ENCODE data around the gene CAPN10.
"Not testable (repeated sequence)": the region's sequence is repeated elsewhere in the genome, so short reads cannot be mapped to it uniquely, and the experiment has no call there.

The CAPN10 gene

DNA sequence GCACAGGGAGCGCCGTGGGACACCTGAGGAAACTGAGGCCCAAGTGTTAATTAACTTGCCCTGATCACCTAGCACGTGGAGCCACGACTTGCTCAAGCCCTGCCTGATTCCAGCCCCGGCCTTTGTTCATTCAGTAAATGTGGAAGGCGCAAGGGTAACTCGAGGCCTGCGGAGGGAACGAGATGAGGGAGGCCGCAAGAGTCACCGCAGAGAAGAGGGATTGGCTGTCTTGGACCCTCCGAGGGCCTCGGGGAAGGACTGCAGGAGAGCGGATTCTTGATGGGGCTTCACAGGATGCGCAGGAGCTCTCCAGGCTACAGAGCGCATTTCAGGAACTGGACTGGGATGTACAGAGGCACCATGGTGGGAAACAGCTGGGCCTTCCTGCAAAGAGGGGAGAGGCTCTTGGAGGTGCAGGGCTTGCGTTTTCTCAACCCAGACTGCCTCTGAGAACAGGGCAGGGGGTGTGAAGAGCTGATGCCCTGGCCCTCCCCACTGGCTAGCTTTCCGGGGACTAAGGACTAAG, 28.2 kb upstream of the CAPN10 start:
- DNase-seq (ENCODE audit: extremely low spot score), result no peak
- ChIA-PET POLR2A (no interaction called here), CTCF (no interaction called here)
- no peak for TF ChIP-seq L3MBTL2 (conservative IDR thresholded peaks at IDR 0.05)
- no peak for TF ChIP-seq BHLHE40 (IDR thresholded peaks at IDR 0.05; ENCODE audit: borderline replicate concordance)
- no peak for TF ChIP-seq FOXA1 (IDR thresholded peaks at IDR 0.05)
- TF ChIP-seq ZNF384 (IDR thresholded peaks at IDR 0.05), result no peak
- TF ChIP-seq, protein P1, sequence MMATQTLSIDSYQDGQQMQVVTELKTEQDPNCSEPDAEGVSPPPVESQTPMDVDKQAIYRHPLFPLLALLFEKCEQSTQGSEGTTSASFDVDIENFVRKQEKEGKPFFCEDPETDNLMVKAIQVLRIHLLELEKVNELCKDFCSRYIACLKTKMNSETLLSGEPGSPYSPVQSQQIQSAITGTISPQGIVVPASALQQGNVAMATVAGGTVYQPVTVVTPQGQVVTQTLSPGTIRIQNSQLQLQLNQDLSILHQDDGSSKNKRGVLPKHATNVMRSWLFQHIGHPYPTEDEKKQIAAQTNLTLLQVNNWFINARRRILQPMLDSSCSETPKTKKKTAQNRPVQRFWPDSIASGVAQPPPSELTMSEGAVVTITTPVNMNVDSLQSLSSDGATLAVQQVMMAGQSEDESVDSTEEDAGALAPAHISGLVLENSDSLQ (IDR thresholded peaks at IDR 0.05), result no peak
- no peak for TF ChIP-seq TARDBP (IDR thresholded peaks at IDR 0.05)
- no peak for TF ChIP-seq ELF4 (IDR thresholded peaks at IDR 0.05)
- TF ChIP-seq LEF1 (IDR thresholded peaks at IDR 0.05; ENCODE audit: borderline replicate concordance), result no peak
- no peak for TF ChIP-seq ARNT (IDR thresholded peaks at IDR 0.05)

DNA sequence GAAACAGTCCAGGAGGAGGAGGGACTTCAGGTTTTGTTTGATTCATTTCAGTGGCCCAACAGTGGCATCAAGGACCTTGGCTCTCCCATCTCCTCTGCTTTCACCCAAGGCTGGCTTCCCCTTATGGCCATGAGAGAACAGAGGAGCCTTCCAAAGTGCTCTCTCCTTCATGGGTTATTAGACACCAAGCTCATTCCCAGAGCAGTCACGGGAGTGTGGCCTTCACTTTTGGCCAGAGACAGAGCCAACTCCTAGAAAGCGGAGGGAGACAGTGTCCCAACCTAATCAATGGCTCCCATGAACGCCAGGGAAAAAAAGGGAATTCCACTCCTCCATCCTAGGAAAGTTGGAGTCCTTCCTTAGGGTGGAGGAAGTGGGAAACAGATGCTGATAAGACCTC, 27.2 kb upstream of the CAPN10 start:
- POLR2A ChIA-PET, result no interaction called here
- no peak for TF ChIP-seq LEF1 (IDR thresholded peaks at IDR 0.05; ENCODE audit: borderline replicate concordance)
- TF ChIP-seq ELF4 (IDR thresholded peaks at IDR 0.05), result no peak
- TF ChIP-seq CTBP1 (IDR thresholded peaks at IDR 0.05; ENCODE audit: borderline replicate concordance), result no peak
- no peak for TF ChIP-seq HDGF (IDR thresholded peaks at IDR 0.05; ENCODE audit: borderline replicate concordance)
- TF ChIP-seq, protein P1 (IDR thresholded peaks at IDR 0.05), result no peak
- no peak for TF ChIP-seq FOXA1 (IDR thresholded peaks at IDR 0.05)
- TF ChIP-seq TARDBP (IDR thresholded peaks at IDR 0.05), result no peak
- TF ChIP-seq SUZ12 (IDR thresholded peaks at IDR 0.05), result no peak
- no peak for TF ChIP-seq SP1 (IDR thresholded peaks at IDR 0.05)
- TF ChIP-seq NFRKB (IDR thresholded peaks at IDR 0.05), result no peak
- no peak for DNase-seq (ENCODE audit: extremely low spot score)
- CTCF ChIA-PET, result no interaction called here

DNA sequence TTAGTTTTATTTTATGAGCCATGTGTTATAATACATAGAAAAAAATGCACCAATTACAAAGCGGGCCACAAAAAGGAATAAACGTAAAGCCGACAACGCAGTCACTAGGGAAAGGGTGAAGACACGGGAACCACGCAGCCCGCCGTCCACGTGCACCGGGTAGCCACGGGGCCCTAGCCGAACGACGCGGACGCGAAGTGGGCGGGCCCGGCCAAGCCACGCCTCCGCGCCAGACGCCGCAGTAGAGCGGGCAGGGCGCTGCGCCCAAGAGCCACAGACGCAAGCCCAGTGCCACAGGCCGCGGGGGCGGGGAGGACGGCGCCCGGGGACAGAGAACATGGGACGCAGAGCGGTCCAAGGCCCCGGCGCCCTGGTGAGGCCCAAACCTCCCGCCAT, 26.5 kb upstream of the CAPN10 start, which contains the start of gene DUSP28:
DUSP28 (plus strand) TSS at position 274 of the 396 bp plus-strand sequence. CDS start 328 bp downstream, outside the sequence.
- peak; percentile 98 for TF ChIP-seq L3MBTL2 (conservative IDR thresholded peaks at IDR 0.05)
- TF ChIP-seq SUZ12 (IDR thresholded peaks at IDR 0.05), result no peak
- ChIA-PET POLR2A (interaction anchor here (0.8 to 1.4 kb wide), 5 partner anchors 9 to 43 kb away, joined by 4 to 18 read pairs (median 4); partner anchors contain the start of gene CAPN10), CTCF (no interaction called here)
- peak; percentile 88 for DNase-seq (ENCODE audit: extremely low spot score)

DNA sequence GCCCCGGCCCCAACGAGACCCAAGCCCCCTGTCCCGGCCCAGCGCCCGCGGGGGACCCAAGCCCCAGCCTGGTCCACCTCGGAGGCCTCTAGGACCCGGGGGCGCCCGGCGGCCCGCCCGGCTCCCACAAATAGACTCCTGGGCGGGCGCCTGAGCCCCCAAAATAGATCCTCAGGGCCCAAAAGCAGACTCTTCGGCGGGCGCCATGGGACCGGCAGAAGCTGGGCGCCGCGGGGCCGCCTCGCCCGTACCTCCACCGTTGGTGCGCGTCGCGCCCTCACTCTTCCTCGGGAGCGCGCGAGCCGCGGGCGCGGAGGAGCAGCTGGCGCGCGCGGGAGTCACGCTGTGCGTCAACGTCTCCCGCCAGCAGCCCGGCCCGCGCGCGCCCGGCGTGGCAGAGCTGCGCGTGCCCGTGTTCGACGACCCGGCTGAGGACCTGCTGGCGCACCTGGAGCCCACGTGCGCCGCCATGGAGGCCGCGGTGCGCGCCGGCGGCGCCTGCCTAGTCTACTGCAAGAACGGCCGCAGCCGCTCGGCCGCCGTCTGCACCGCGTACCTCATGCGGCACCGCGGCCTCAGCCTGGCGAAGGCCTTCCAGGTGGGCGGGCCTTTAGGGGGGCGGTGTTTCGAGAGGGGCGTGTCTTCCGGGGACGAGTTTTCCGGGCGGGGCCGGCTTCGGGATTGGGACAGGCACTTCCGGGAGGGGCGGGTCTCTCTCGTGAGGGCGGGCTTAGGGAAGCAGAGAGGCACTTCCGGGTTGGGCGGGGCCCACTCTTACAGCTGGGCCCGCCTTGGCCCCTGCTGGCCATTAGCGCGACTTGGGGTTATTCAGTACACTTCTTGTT, 25.8 kb upstream of the CAPN10 start:
- DNase-seq (ENCODE audit: extremely low spot score), result peak; percentile 94
- POLR2A ChIA-PET, result interaction anchor here (0.7 to 1.4 kb wide), 9 partner anchors 8 to 47 kb away, joined by 3 to 18 read pairs (median 4); partner anchors contain the start of gene CAPN10
- CTCF ChIA-PET, result no interaction called here
- TF ChIP-seq CTBP1 (IDR thresholded peaks at IDR 0.05; ENCODE audit: borderline replicate concordance) (no peak), ARNT (IDR thresholded peaks at IDR 0.05) (peak; percentile 66; the same call in 1 of the 2 replicates), FOXA1 (IDR thresholded peaks at IDR 0.05) (no peak), L3MBTL2 (conservative IDR thresholded peaks at IDR 0.05) (peak; percentile 84), FOXM1 (IDR thresholded peaks at IDR 0.05; ENCODE audit: borderline replicate concordance) (no peak), TARDBP (IDR thresholded peaks at IDR 0.05) (no peak), BHLHE40 (IDR thresholded peaks at IDR 0.05; ENCODE audit: borderline replicate concordance) (no peak), LEF1 (IDR thresholded peaks at IDR 0.05; ENCODE audit: borderline replicate concordance) (no peak; the same call in 1 of the 2 replicates), SUZ12 (IDR thresholded peaks at IDR 0.05) (no peak), SP1 (IDR thresholded peaks at IDR 0.05) (0 out of 2 replicates have a peak, but pooled peaks have one; percentile 28), ELF4 (IDR thresholded peaks at IDR 0.05) (peak; percentile 97), NFRKB (IDR thresholded peaks at IDR 0.05) (no peak), HDGF (IDR thresholded peaks at IDR 0.05; ENCODE audit: borderline replicate concordance) (peak; percentile 62; the same call in 1 of the 2 replicates), ZNF384 (IDR thresholded peaks at IDR 0.05) (no peak), FOXK2 (IDR thresholded peaks at IDR 0.05) (no peak)
- TF ChIP-seq, protein P1 (IDR thresholded peaks at IDR 0.05), result no peak

DNA sequence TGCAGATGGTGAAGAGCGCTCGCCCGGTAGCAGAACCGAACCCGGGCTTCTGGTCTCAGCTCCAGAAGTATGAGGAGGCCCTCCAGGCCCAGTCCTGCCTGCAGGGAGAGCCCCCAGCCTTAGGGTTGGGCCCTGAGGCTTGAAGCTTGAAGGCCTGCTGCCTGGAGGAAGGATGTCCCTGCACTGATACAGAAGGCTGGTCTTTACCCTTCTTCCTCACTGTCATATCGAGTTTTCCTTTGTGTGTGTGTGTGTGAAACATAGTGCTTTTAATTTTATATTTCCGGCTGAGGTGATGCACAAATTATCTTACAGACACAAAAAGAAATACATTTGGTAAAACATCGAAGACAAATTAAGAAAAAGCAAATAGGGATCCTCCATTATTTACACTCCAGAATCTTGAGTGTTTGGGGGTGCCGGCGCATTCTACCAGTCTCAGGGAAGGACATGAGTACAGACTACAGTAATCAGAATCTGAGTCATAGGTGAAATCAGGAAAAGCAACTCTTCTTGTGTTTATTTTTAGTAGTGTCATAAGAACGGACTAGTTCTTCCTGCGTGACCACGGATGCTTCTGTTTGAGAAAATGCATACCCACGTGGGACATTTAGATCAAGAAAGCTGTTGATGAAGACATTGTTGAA, 25.1 kb upstream of the CAPN10 start:
- no peak for DNase-seq (ENCODE audit: extremely low spot score)
- ChIA-PET CTCF (interaction anchor here (1.1 kb wide), 1 partner anchor 82 kb away, joined by 3 read pairs; no protein-coding TSS in a partner anchor), POLR2A (interaction anchor here (0.7 to 1.4 kb wide), 6 partner anchors 8 to 47 kb away, joined by 3 to 18 read pairs (median 4); partner anchors contain the start of gene CAPN10)
- no peak for TF ChIP-seq SUZ12 (IDR thresholded peaks at IDR 0.05)
- TF ChIP-seq ZNF384 (IDR thresholded peaks at IDR 0.05), result no peak
- no peak for TF ChIP-seq TARDBP (IDR thresholded peaks at IDR 0.05)
- TF ChIP-seq CTBP1 (IDR thresholded peaks at IDR 0.05; ENCODE audit: borderline replicate concordance), result no peak
- TF ChIP-seq BHLHE40 (IDR thresholded peaks at IDR 0.05; ENCODE audit: borderline replicate concordance), result no peak
- TF ChIP-seq ARNT (IDR thresholded peaks at IDR 0.05), result no peak
- TF ChIP-seq FOXM1 (IDR thresholded peaks at IDR 0.05; ENCODE audit: borderline replicate concordance), result no peak
- no peak for TF ChIP-seq ELF4 (IDR thresholded peaks at IDR 0.05)
- no peak for TF ChIP-seq LEF1 (IDR thresholded peaks at IDR 0.05; ENCODE audit: borderline replicate concordance)
- TF ChIP-seq, protein P1 (IDR thresholded peaks at IDR 0.05), result no peak
- no peak; the same call in 1 of the 2 replicates for TF ChIP-seq HDGF (IDR thresholded peaks at IDR 0.05; ENCODE audit: borderline replicate concordance)
- TF ChIP-seq FOXA1 (IDR thresholded peaks at IDR 0.05), result no peak
- TF ChIP-seq NFRKB (IDR thresholded peaks at IDR 0.05), result no peak
- TF ChIP-seq FOXK2 (IDR thresholded peaks at IDR 0.05), result no peak
- no peak for TF ChIP-seq L3MBTL2 (conservative IDR thresholded peaks at IDR 0.05)
- no peak for TF ChIP-seq SP1 (IDR thresholded peaks at IDR 0.05)

DNA sequence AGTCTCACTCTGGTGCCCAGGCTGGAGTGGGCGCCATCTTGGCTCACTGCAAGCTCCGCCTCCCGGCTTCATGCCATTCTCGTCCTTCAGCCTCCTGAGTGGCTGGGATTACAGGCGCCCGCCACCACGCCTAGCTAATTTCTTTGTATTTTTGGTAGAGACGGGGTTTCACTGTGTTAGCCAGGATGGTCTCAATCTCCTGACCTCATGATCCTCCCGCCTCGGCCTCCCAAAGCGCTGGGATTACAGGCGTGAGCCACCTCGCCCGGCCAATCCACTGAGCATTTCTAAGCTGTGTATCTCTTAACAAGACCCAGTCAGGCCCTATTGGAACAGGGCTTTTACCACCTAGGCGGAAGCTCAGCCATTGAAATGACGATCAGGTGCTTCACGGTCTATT, 23.3 kb upstream of the CAPN10 start:
- POLR2A ChIA-PET, result interaction anchor here (2.1 kb wide), 1 partner anchor 23 kb away, joined by 6 read pairs; the partner anchor contains the start of gene CAPN10
- CTCF ChIA-PET; DNase-seq (ENCODE audit: extremely low spot score): not testable (repeated sequence)
